CD14-positive monocyte (primary cell): Measurements from ENCODE around the gene FBN1. TPM values are rescaled to one million over a fixed set of nuclear protein-coding genes. Genes with fewer than 3 reads are reported as not detected.
A peak's percentile ranks its signal among the peaks of the same experiment; 100 is the strongest.

Source experiments
- DNase-seq, 3 donors: peaks; one replicate each; pipeline ENCODE4 v3.0.0-alpha.2; 2011 to 2022
- H2AFZ ChIP-seq: 2 replicates; pipeline ENCODE4 v1.6.0; 2012; ENCODE audit warnings: mild to moderate bottlenecking, low read depth, low read length, inconsistent platforms; ENCODE audit not compliant: insufficient read depth, poor library complexity, severe bottlenecking
- H3K27ac ChIP-seq, 2 donors: 1 replicate in 1 of 2; 2 replicates in 1 of 2; pipeline ENCODE4 v1.5.1; 2012 to 2013; ENCODE audit warnings: low read length in 2 of 2, control low read depth in 1 of 2, inconsistent platforms in 1 of 2, low read depth in 1 of 2, mild to moderate bottlenecking in 1 of 2
- H3K27me3 ChIP-seq, 2 donors: one replicate each; pipeline versions ENCODE4 v1.6.0 to v1.6.1; 2011 to 2013; ENCODE audit warnings: low read length in 2 of 2; ENCODE audit not compliant: control insufficient read depth in 2 of 2, insufficient read depth in 2 of 2
- H3K36me3 ChIP-seq, 2 donors: replicated peaks in 1 of 2; 1 replicate in 1 of 2; 2 replicates in 1 of 2; pipeline versions ENCODE4 v1.5.1 to v1.6.1; 2012 to 2013; ENCODE audit warnings: low read length in 2 of 2, control low read depth in 1 of 2, inconsistent platforms in 1 of 2, mild to moderate bottlenecking in 1 of 2; ENCODE audit not compliant: insufficient read depth in 2 of 2, control insufficient read depth in 1 of 2
- H3K4me1 ChIP-seq, 2 donors: 1 replicate in 1 of 2; 2 replicates in 1 of 2; pipeline versions ENCODE4 v1.5.1 to v1.6.1; 2012 to 2013; ENCODE audit warnings: low read length in 2 of 2, control low read depth in 1 of 2, inconsistent platforms in 1 of 2, mild to moderate bottlenecking in 1 of 2, moderate library complexity in 1 of 2; ENCODE audit not compliant: insufficient read depth in 2 of 2, control insufficient read depth in 1 of 2
- H3K4me2 ChIP-seq: replicated peaks from 2 replicates; pipeline ENCODE3; 2012; ENCODE audit warnings: low read length, moderate library complexity, mild to moderate bottlenecking; ENCODE audit not compliant: poor library complexity, severe bottlenecking; ENCODE audit errors: extremely low read depth
- H3K4me3 ChIP-seq, 3 experiments: fragments of 200-600 bp in 1 of 3; sonication (generic) in 1 of 3; replicated peaks in 1 of 3; 1 replicate in 2 of 3; 2 replicates in 1 of 3; pipeline ENCODE4 v1.5.1; 2011 to 2013; ENCODE audit warnings: low read length in 3 of 3, mild to moderate bottlenecking in 3 of 3, control low read depth in 2 of 3, low read depth in 2 of 3, inconsistent platforms in 1 of 3, moderate library complexity in 1 of 3
- H3K79me2 ChIP-seq: 2 replicates; pipeline ENCODE4 v1.6.0; 2012; ENCODE audit warnings: mild to moderate bottlenecking, control low read depth, inconsistent platforms, low read length, moderate library complexity; ENCODE audit not compliant: insufficient read depth
- H3K9ac ChIP-seq: 2 replicates; pipeline ENCODE4 v1.6.0; 2017; ENCODE audit warnings: low read length, mild to moderate bottlenecking; ENCODE audit not compliant: insufficient read depth, poor library complexity, severe bottlenecking
- H3K9me3 ChIP-seq, 2 donors: replicated peaks in 1 of 2; 1 replicate in 1 of 2; 2 replicates in 1 of 2; pipeline versions ENCODE4 v1.5.1 to v1.6.1; 2012 to 2013; ENCODE audit warnings: low read length in 2 of 2, control low read depth in 1 of 2; ENCODE audit not compliant: control insufficient read depth in 1 of 2, insufficient read depth in 1 of 2
- H4K20me1 ChIP-seq: 2 replicates; pipeline ENCODE4 v1.6.0; 2012; ENCODE audit warnings: mild to moderate bottlenecking, low read length, control low read depth, moderate library complexity; ENCODE audit not compliant: insufficient read depth
- H3K27ac Mint-ChIP-seq, 7 donors: one replicate each; pipeline ENCODE4 v1.8.0; 2020; ENCODE audit warnings: mild to moderate bottlenecking in 7 of 7, mixed read lengths in 7 of 7, moderate library complexity in 6 of 7, inconsistent platforms in 2 of 7
- H3K27me3 Mint-ChIP-seq, 3 donors: one replicate each; pipeline ENCODE4 v1.8.0; 2021 to 2022; ENCODE audit warnings: low read depth in 3 of 3, mild to moderate bottlenecking in 3 of 3, mixed read lengths in 3 of 3, moderate library complexity in 3 of 3, inconsistent platforms in 1 of 3
- H3K36me3 Mint-ChIP-seq, 2 donors: one replicate each; pipeline ENCODE4 v1.8.0; 2020; ENCODE audit warnings: mixed read lengths in 2 of 2, inconsistent platforms in 1 of 2, mild to moderate bottlenecking in 1 of 2
- H3K4me1 Mint-ChIP-seq: one replicate; pipeline ENCODE4 v1.8.0; 2020; ENCODE audit warnings: mild to moderate bottlenecking, mixed read lengths
- H3K4me3 Mint-ChIP-seq, 2 donors: one replicate each; pipeline ENCODE4 v1.8.0; 2020; ENCODE audit warnings: mild to moderate bottlenecking in 2 of 2, mixed read lengths in 2 of 2, moderate library complexity in 1 of 2
- H3K9me3 Mint-ChIP-seq, 7 donors: one replicate each; pipeline ENCODE4 v1.8.0; 2020 to 2022; ENCODE audit warnings: mixed read lengths in 7 of 7, mild to moderate bottlenecking in 6 of 7, moderate library complexity in 6 of 7, inconsistent platforms in 2 of 7
- WGBS: methylation state at CpG from one replicate; pipeline ENCODE4 v1.1.5; 2013; ENCODE audit warnings: missing lambda C conversion rate; ENCODE audit not compliant: insufficient coverage; 5-methylcytosine and 5-hydroxymethylcytosine counted together
- intact Hi-C, 2 donors: fragments of 100-400 bp; cut with micrococcal nuclease; formaldehyde crosslinking; loops; one replicate each; pipeline versions ENCODE4 v1.15.0 to v1.15.1; 2023
- polyA plus RNA-seq, 3 donors: library from polyadenylated mRNA; depleted of rRNA in 1 of 3; unstranded in 2 of 3; stranded (reverse) in 1 of 3; fragments of 300-500 nt in 2 of 3; fragments of >200 nt in 1 of 3; fragmentation: Illumina TruSeq in 2 of 3; gene quantifications; 1 replicate in 2 of 3; 2 replicates in 1 of 3; pipeline ENCODE4 v1.2.3, GENCODE V29; 2012 to 2021
- TF ChIP-seq, protein P1 (sequence below): fragments of 200-600 bp; IDR thresholded peaks from one replicate; pipeline ENCODE4 v1.8.0; 2022; ENCODE audit warnings: antibody characterized with exemption, mild to moderate bottlenecking

Gene FBN1
- polyA plus RNA-seq, 3 donors = 0.29 TPM; not detected in 2

- H3K4me1 ChIP-seq = no peaks in the 10 kb centered on the region
- 92% methylated on average over 2 of the region's 3 CpGs for WGBS
- Mint-ChIP-seq H3K27ac (no peak overlapping the region), H3K4me3 (no peak overlapping the region), H3K9me3 (no peaks in the 10 kb centered on the region), H3K36me3 (no peaks in the 10 kb centered on the region), H3K27me3 (no peaks in the 10 kb centered on the region), H3K4me1 (no peaks in the 10 kb centered on the region)
- no peaks in the 10 kb centered on the region for H3K27me3 ChIP-seq
- no peak overlapping the region for H3K27ac ChIP-seq
- H3K9me3 ChIP-seq = no peaks in the 10 kb centered on the region
- no peak for DNase-seq
- TF ChIP-seq, protein P1, sequence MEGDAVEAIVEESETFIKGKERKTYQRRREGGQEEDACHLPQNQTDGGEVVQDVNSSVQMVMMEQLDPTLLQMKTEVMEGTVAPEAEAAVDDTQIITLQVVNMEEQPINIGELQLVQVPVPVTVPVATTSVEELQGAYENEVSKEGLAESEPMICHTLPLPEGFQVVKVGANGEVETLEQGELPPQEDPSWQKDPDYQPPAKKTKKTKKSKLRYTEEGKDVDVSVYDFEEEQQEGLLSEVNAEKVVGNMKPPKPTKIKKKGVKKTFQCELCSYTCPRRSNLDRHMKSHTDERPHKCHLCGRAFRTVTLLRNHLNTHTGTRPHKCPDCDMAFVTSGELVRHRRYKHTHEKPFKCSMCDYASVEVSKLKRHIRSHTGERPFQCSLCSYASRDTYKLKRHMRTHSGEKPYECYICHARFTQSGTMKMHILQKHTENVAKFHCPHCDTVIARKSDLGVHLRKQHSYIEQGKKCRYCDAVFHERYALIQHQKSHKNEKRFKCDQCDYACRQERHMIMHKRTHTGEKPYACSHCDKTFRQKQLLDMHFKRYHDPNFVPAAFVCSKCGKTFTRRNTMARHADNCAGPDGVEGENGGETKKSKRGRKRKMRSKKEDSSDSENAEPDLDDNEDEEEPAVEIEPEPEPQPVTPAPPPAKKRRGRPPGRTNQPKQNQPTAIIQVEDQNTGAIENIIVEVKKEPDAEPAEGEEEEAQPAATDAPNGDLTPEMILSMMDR = no peak
- H4K20me1 ChIP-seq = no peaks in the 10 kb centered on the region
- no peak overlapping the region for H3K4me2 ChIP-seq
- no peaks in the 10 kb centered on the region for H3K79me2 ChIP-seq
- H3K4me3 ChIP-seq = no peak overlapping the region
- H3K9ac ChIP-seq = no peak overlapping the region
- intact Hi-C loops = no loop called here
- no peak overlapping the region for H2AFZ ChIP-seq
- H3K36me3 ChIP-seq = no peaks in the 10 kb centered on the region
Measured at GRCh38 chr15:48634096-48634495, 11.4 kb downstream of the FBN1 start.

GRCh38 chr15:48632651-48633050 is 12.9 kb downstream of the FBN1 start:
- no peaks in the 10 kb centered on the region for H3K4me1 ChIP-seq
- no peak overlapping the region for H3K27ac ChIP-seq
- no peak overlapping the region for H3K4me2 ChIP-seq
- H3K9me3 ChIP-seq = no peaks in the 10 kb centered on the region
- H3K27me3 ChIP-seq = no peaks in the 10 kb centered on the region
- WGBS = no CpG with 5 or more reads among the region's 1 CpG
- H3K36me3 Mint-ChIP-seq = no peaks in the 10 kb centered on the region
- DNase-seq = no peak
- no peaks in the 10 kb centered on the region for H3K4me1 Mint-ChIP-seq
- no peak overlapping the region for H2AFZ ChIP-seq
- H3K4me3 Mint-ChIP-seq = no peak overlapping the region
- no peaks in the 10 kb centered on the region for H3K9me3 Mint-ChIP-seq
- H3K4me3 ChIP-seq = no peak overlapping the region
- TF ChIP-seq, protein P1 = no peak
- H3K79me2 ChIP-seq = no peaks in the 10 kb centered on the region
- no peaks in the 10 kb centered on the region for H3K27me3 Mint-ChIP-seq
- H3K36me3 ChIP-seq = no peaks in the 10 kb centered on the region
- peak overlapping the region in 1 of 7 donors; percentile 2 for H3K27ac Mint-ChIP-seq
- H3K9ac ChIP-seq = no peak overlapping the region
- intact Hi-C loops = no loop called here
- H4K20me1 ChIP-seq = no peaks in the 10 kb centered on the region
